Vagina (tissue), 2 donors: ENCODE data around the gene GGCT. TPM values are rescaled to one million over a fixed set of nuclear protein-coding genes. Genes with fewer than 3 reads are reported as not detected.

ENCODE experiments used
- DNase-seq, 2 donors: peaks; one replicate each; pipeline ENCODE4 v3.0.0-alpha.2; 2017; ENCODE audit errors: extremely low spot score in 2 of 2
- H3K27ac ChIP-seq: fragments of 200-600 bp; sonication (generic); one replicate; pipeline ENCODE4 v1.5.1; 2019
- H3K27me3 ChIP-seq: fragments of 200-600 bp; sonication (generic); one replicate; pipeline ENCODE4 v1.5.1; 2019
- H3K36me3 ChIP-seq, 2 donors: fragments of 200-600 bp; sonication (generic); one replicate each; pipeline ENCODE4 v1.5.1; 2017 to 2019
- H3K4me1 ChIP-seq: fragments of 200-600 bp; sonication (generic); one replicate; pipeline ENCODE4 v1.5.1; 2019
- H3K4me3 ChIP-seq, 2 donors: fragments of 200-600 bp; sonication (generic); 1 replicate in 1 of 2; 2 replicates in 1 of 2; pipeline ENCODE4 v1.5.1; 2016 to 2019
- H3K9me3 ChIP-seq: fragments of 200-600 bp; sonication (generic); one replicate; pipeline ENCODE4 v1.5.1; 2019
- CTCF ChIP-seq, 3 experiments: fragments of 450-650 bp in 2 of 3; fragments of 200-600 bp in 1 of 3; sonication (generic) in 1 of 3; IDR thresholded peaks; one replicate each; pipeline ENCODE4 v1.5.1; 2017 to 2019; ENCODE audit warnings: antibody characterized with exemption in 3 of 3, mild to moderate bottlenecking in 2 of 3, moderate library complexity in 2 of 3
- POLR2A ChIP-seq, 2 donors: fragments of 450-650 bp; IDR thresholded peaks; one replicate each; pipeline ENCODE4 v1.6.1; 2017; ENCODE audit warnings: antibody characterized with exemption in 2 of 2, mild to moderate bottlenecking in 2 of 2, moderate library complexity in 2 of 2
- POLR2AphosphoS5 ChIP-seq, 2 donors: sonication (generic); formaldehyde crosslinking; IDR thresholded peaks; one replicate each; pipeline ENCODE4 v1.9.0; 2017; ENCODE audit warnings: antibody characterized with exemption in 2 of 2, mild to moderate bottlenecking in 2 of 2, low read depth in 1 of 2; ENCODE audit not compliant: insufficient read depth in 1 of 2
- intact Hi-C: fragments of 100-400 bp; cut with DNase I; formaldehyde crosslinking; loops from one replicate; pipeline ENCODE4 v1.15.1; 2023
- total RNA-seq: library from RNA; depleted of rRNA; stranded (reverse); fragments of >200 nt; gene quantifications from one replicate; pipeline ENCODE4 v1.2.3, GENCODE V29; 2016

Gene GGCT
- total RNA-seq, 1 donor from 2014 or later = 21.6 TPM

DNA sequence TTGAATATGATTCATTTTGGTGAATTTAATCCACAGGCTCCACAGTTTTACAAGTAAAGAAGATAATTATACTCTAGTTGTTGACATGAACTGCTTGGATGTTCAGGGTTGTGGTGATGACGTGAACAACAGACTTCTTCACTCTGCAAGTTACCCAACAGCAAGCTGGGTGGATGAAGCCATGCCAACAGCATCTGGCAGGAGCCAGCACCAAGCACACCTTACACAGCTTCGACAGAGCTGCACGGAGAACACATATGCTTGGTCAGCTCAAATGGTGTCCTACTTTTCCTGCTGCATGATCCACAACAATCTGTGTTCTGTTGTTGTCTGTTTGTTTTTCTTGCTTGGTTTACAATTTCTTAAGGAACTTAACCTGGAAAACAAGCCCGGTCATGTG is 35.8 kb downstream of the GGCT start:
- no peaks in the 10 kb centered on the region for H3K27me3 ChIP-seq
- peaks cover 64% of the 10 kb centered on the region for H3K4me1 ChIP-seq
- peak overlapping the region; percentile 80 for H3K27ac ChIP-seq
- H3K9me3 ChIP-seq = no peaks in the 10 kb centered on the region
- H3K4me3 ChIP-seq = no peak overlapping the region
- DNase-seq = peak; percentile 61 to 88
- H3K36me3 ChIP-seq = no peaks in the 10 kb centered on the region
- intact Hi-C loops = no loop called here
- no peak for TF ChIP-seq CTCF (IDR thresholded peaks at IDR 0.05)
- no peak for TF ChIP-seq POLR2A (IDR thresholded peaks at IDR 0.05)
- TF ChIP-seq POLR2AphosphoS5 (IDR thresholded peaks at IDR 0.05; ENCODE audit: insufficient read depth in 1 of 2, low read depth in 1 of 2) = no peak

DNA sequence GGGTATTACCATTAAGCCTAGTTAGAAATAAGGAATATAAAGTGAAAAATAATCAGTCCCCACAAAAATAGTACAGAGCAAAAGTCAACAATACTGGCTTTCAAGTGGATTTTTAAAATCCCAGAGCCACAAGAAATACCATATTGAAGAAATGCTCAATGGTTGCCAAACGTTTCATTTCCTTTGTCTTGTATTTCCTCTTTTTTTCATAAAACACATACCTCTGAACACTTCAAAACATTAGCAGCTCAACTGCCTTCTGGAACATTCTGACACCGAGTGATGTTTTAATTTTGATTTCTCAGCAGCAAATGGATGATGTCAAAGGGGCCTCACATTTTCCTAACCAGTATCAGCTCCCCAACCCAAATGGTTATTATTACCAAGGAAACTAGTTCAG is 36.6 kb downstream of the GGCT start:
- DNase-seq = no peak
- no peak overlapping the region for H3K4me3 ChIP-seq
- no peaks in the 10 kb centered on the region for H3K9me3 ChIP-seq
- no peaks in the 10 kb centered on the region for H3K27me3 ChIP-seq
- peak overlapping the region; percentile 80 for H3K27ac ChIP-seq
- intact Hi-C loops = no loop called here
- H3K36me3 ChIP-seq = no peaks in the 10 kb centered on the region
- peaks cover 57% of the 10 kb centered on the region for H3K4me1 ChIP-seq
- no peak for TF ChIP-seq POLR2AphosphoS5 (IDR thresholded peaks at IDR 0.05; ENCODE audit: insufficient read depth in 1 of 2, low read depth in 1 of 2)
- TF ChIP-seq POLR2A (IDR thresholded peaks at IDR 0.05) = no peak
- TF ChIP-seq CTCF (IDR thresholded peaks at IDR 0.05) = no peak

DNA sequence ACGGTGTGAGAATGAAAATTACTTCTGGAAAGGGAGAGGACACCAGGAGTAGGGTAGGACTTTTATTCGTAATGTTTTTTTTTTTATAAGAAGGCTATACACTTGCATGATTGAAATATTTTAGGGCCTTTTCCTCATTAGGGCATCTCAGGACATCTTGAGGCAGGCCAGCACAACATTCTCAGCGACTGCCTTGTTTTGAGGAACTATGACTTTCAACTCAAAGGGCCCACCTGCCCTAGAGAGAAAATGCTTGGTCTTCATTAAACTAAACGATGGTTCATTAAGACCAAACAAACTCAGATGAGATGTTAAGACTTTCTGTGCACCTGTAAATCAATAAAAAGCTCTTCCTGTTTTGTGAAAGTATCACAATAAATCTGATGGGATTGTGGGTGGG is 37.4 kb downstream of the GGCT start:
- H3K4me3 ChIP-seq = no peak overlapping the region
- peaks cover 49% of the 10 kb centered on the region for H3K4me1 ChIP-seq
- no peaks in the 10 kb centered on the region for H3K9me3 ChIP-seq
- no peak overlapping the region for H3K27ac ChIP-seq
- TF ChIP-seq POLR2A (IDR thresholded peaks at IDR 0.05) (no peak), POLR2AphosphoS5 (IDR thresholded peaks at IDR 0.05; ENCODE audit: insufficient read depth in 1 of 2, low read depth in 1 of 2) (no peak), CTCF (IDR thresholded peaks at IDR 0.05) (no peak)
- H3K36me3 ChIP-seq = no peaks in the 10 kb centered on the region
- peak in 1 of 2 donors; percentile 8 for DNase-seq
- intact Hi-C loops = no loop called here
- H3K27me3 ChIP-seq = no peaks in the 10 kb centered on the region

- H3K27ac ChIP-seq = no peak overlapping the region
- H3K36me3 ChIP-seq = no peaks in the 10 kb centered on the region
- intact Hi-C loops = no loop called here
- peak in 1 of 2 donors; percentile 12 for DNase-seq
- TF ChIP-seq CTCF (IDR thresholded peaks at IDR 0.05) (no peak), POLR2AphosphoS5 (IDR thresholded peaks at IDR 0.05; ENCODE audit: insufficient read depth in 1 of 2, low read depth in 1 of 2) (no peak), POLR2A (IDR thresholded peaks at IDR 0.05) (no peak)
- no peaks in the 10 kb centered on the region for H3K9me3 ChIP-seq
- no peaks in the 10 kb centered on the region for H3K27me3 ChIP-seq
- no peak overlapping the region for H3K4me3 ChIP-seq
- peaks cover 39% of the 10 kb centered on the region for H3K4me1 ChIP-seq
Measured at GRCh38 chr7:30466266-30466665, 38.4 kb downstream of the GGCT start.

- peak in 1 of 2 donors; percentile 28 for DNase-seq
Measured at GRCh38 chr7:30465811-30466180, 38.8 kb downstream of the GGCT start.

More at GRCh38 chr7:30465811-30466180, 38.8 kb downstream of the GGCT start:
- Histone ChIP-seq H3K9me3 (no peaks in the 10 kb centered on the region), H3K36me3 (no peaks in the 10 kb centered on the region), H3K4me3 (no peak overlapping the region), H3K27me3 (no peaks in the 10 kb centered on the region), H3K4me1 (peaks cover 35% of the 10 kb centered on the region), H3K27ac (no peak overlapping the region)
- intact Hi-C loops = no loop called here
- no peak for TF ChIP-seq POLR2AphosphoS5 (IDR thresholded peaks at IDR 0.05; ENCODE audit: insufficient read depth in 1 of 2, low read depth in 1 of 2)
- no peak for TF ChIP-seq CTCF (IDR thresholded peaks at IDR 0.05)
- no peak for TF ChIP-seq POLR2A (IDR thresholded peaks at IDR 0.05)
